A549 (cell line): ENCODE data around the gene EML2.
A peak's percentile ranks its signal among the peaks of the same experiment; 100 is the strongest.

Experiments used
- HOXA7 ChIP-seq: fragments of 250-450 bp; sonication (Bioruptor Pico); IDR thresholded peaks from 2 replicates; pipeline ENCODE4 v1.5.0; 2020; ENCODE audit warnings: mild to moderate bottlenecking, moderate library complexity
- PHF8 ChIP-seq: fragments of 200-600 bp; sonication (generic); IDR thresholded peaks from 2 replicates; pipeline ENCODE4 v1.6.1; 2016; ENCODE audit warnings: low read depth, mild to moderate bottlenecking, antibody characterized with exemption, moderate library complexity, borderline replicate concordance
- POLR2A ChIP-seq: IDR thresholded peaks from 2 replicates; pipeline ENCODE4 v1.6.1; 2012; ENCODE audit warnings: mild to moderate bottlenecking, low read length
- RAD21 ChIP-seq, 2 experiments: fragments of >200 bp in 1 of 2; sonication (Bioruptor Twin) in 1 of 2; formaldehyde crosslinking in 1 of 2; IDR thresholded peaks in 1 of 2; conservative IDR thresholded peaks in 1 of 2; 2 replicates in 1 of 2; 3 replicates in 1 of 2; pipeline ENCODE4 v1.6.1; 2012 to 2018; ENCODE audit warnings: inconsistent platforms in 1 of 2
- TF ChIP-seq, protein P1 (sequence below): fragments of >200 bp; sonication (Bioruptor Twin); formaldehyde crosslinking; IDR thresholded peaks from 3 replicates; pipeline ENCODE4 v1.5.1; 2016
- TF ChIP-seq, protein P2 (sequence below): IDR thresholded peaks from 2 replicates; pipeline ENCODE4 v1.6.1; 2012
- TF ChIP-seq, protein P3 (sequence below): fragments of 250-450 bp; sonication (Bioruptor Pico); IDR thresholded peaks from 2 replicates; pipeline ENCODE4 v1.5.0; 2021; ENCODE audit warnings: mild to moderate bottlenecking, moderate library complexity, borderline replicate concordance

DNA sequence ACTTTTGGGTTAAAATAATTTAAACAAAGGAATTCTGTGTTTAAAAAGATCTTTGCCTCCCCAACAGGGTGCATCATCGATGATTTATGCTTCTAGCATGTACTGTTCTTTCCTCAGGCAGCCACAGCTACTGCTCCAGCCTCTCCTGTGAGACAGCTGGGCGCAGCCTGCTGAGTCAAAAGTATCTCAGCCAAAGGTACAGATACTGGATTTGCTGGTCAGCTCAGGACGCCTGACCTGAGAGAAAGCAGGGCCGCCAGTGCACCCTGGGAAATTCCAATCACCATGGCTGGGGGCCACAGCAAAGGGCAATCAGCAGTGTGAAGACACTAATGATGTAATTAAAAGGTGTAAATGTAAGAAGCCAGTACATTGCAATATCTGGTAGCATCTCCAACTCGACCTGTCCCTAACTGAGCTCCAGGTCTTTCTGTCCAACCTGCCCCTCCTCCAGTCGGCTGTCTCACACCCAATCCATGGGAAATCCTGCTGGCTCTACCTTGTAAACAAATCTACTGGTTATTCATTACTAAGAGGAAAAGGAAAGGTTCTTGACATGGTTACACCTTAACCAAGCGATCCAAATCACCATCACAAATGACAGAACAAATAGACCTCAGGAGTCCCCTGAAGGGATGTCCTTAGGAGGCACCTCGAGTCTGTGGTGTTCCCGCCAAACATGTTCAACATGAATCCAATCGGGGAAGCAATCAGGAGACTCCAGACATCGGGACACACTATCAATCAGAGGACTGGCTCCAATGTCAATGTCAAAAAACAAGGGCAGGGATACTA is 61.9 kb downstream of the EML2 start:
- TF ChIP-seq HOXA7 (CRISPR knock-in tag) (no peak), PHF8 (no peak), RAD21 (conservative IDR thresholded peaks at IDR 0.05 in 1 of 2, IDR thresholded peaks at IDR 0.05 in 1 of 2) (peak in 1 of 2 experiments; percentile 36; a peak in 1 of 5 replicates), POLR2A (no peak)
- TF ChIP-seq, protein P1, sequence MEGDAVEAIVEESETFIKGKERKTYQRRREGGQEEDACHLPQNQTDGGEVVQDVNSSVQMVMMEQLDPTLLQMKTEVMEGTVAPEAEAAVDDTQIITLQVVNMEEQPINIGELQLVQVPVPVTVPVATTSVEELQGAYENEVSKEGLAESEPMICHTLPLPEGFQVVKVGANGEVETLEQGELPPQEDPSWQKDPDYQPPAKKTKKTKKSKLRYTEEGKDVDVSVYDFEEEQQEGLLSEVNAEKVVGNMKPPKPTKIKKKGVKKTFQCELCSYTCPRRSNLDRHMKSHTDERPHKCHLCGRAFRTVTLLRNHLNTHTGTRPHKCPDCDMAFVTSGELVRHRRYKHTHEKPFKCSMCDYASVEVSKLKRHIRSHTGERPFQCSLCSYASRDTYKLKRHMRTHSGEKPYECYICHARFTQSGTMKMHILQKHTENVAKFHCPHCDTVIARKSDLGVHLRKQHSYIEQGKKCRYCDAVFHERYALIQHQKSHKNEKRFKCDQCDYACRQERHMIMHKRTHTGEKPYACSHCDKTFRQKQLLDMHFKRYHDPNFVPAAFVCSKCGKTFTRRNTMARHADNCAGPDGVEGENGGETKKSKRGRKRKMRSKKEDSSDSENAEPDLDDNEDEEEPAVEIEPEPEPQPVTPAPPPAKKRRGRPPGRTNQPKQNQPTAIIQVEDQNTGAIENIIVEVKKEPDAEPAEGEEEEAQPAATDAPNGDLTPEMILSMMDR = no peak
- TF ChIP-seq, protein P2, sequence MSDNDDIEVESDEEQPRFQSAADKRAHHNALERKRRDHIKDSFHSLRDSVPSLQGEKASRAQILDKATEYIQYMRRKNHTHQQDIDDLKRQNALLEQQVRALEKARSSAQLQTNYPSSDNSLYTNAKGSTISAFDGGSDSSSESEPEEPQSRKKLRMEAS = peak; percentile 67; the same call in 1 of the 2 replicates
- TF ChIP-seq, protein P3, sequence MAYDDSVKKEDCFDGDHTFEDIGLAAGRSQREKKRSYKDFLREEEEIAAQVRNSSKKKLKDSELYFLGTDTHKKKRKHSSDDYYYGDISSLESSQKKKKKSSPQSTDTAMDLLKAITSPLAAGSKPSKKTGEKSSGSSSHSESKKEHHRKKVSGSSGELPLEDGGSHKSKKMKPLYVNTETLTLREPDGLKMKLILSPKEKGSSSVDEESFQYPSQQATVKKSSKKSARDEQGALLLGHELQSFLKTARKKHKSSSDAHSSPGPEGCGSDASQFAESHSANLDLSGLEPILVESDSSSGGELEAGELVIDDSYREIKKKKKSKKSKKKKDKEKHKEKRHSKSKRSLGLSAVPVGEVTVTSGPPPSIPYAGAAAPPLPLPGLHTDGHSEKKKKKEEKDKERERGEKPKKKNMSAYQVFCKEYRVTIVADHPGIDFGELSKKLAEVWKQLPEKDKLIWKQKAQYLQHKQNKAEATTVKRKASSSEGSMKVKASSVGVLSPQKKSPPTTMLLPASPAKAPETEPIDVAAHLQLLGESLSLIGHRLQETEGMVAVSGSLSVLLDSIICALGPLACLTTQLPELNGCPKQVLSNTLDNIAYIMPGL (CRISPR knock-in tag) = no peak
